IMR-90 (cell line): ENCODE data around the gene PLBD2. TPM values are rescaled to one million over a fixed set of nuclear protein-coding genes. Genes with fewer than 3 reads are reported as not detected.

ENCODE experiments used
- ATAC-seq: fragments of 200-7000 bp; cut with Tn5 transposase; 2 replicates; pipeline ENCODE4 v1.9.1; 2020; ENCODE audit warnings: low read depth, mild to moderate bottlenecking, moderate library complexity
- BruUV-seq: library from RNA; stranded (reverse); fragments of 400-500 nt; replicated peaks from 2 replicates; lab custom pipeline; 2021; lab: Mats Ljungman, UMichigan
- CTCF ChIA-PET: fragments of 300-600 bp; formaldehyde crosslinking; extraction: SDS; loops from one replicate; lab custom pipeline; 2021; ENCODE audit warnings: antibody characterized with exemption; lab: Yijun Ruan, JAX
- POLR2A ChIA-PET: fragments of 300-600 bp; sonication (Branson Sonifier 250); formaldehyde crosslinking; loops from one replicate; lab custom pipeline; 2022; ENCODE audit warnings: antibody characterized with exemption; ENCODE audit not compliant: unreplicated experiment; lab: Charles Lee
- DNase-seq: peaks from one replicate; pipeline ENCODE4 v3.0.0; 2013
- H2AFZ ChIP-seq: replicated peaks from 2 replicates; pipeline ENCODE3; 2013; ENCODE audit warnings: low read length, mild to moderate bottlenecking; ENCODE audit not compliant: poor library complexity
- H2AK5ac ChIP-seq: 2 replicates; pipeline ENCODE4 v1.6.1; 2013; ENCODE audit warnings: low read depth, low read length, inconsistent platforms
- H2AK9ac ChIP-seq: replicated peaks from 2 replicates; pipeline ENCODE3; 2013; ENCODE audit warnings: mild to moderate bottlenecking, low read depth, low read length, moderate library complexity; ENCODE audit not compliant: poor library complexity
- H2BK120ac ChIP-seq: 2 replicates; pipeline ENCODE4 v1.6.1; 2013; ENCODE audit warnings: low read depth, low read length, inconsistent platforms
- H2BK15ac ChIP-seq: 3 replicates; pipeline ENCODE4 v1.6.1; 2013; ENCODE audit warnings: low read depth, low read length, inconsistent platforms
- H2BK20ac ChIP-seq: 2 replicates; pipeline ENCODE4 v1.6.1; 2013; ENCODE audit warnings: low read depth, mild to moderate bottlenecking, inconsistent platforms, low read length, moderate library complexity
- H2BK5ac ChIP-seq: 2 replicates; pipeline ENCODE4 v1.6.1; 2013; ENCODE audit warnings: mild to moderate bottlenecking, low read depth, low read length, inconsistent platforms; ENCODE audit not compliant: poor library complexity, severe bottlenecking
- H3K14ac ChIP-seq: replicated peaks from 2 replicates; pipeline ENCODE4 v1.6.1; 2013; ENCODE audit warnings: low read depth, low read length, inconsistent platforms
- H3K18ac ChIP-seq: 2 replicates; pipeline ENCODE4 v1.6.1; 2013; ENCODE audit warnings: low read depth, low read length, control low read depth
- H3K23ac ChIP-seq: 2 replicates; pipeline ENCODE4 v1.6.1; 2013; ENCODE audit warnings: low read depth, low read length, inconsistent platforms
- H3K27ac ChIP-seq: 2 replicates; pipeline ENCODE4 v1.5.1; 2013; ENCODE audit warnings: mild to moderate bottlenecking, control low read depth, low read length; ENCODE audit not compliant: insufficient read depth
- H3K27me3 ChIP-seq: 2 replicates; pipeline ENCODE4 v1.6.1; 2013; ENCODE audit warnings: low read length; ENCODE audit not compliant: control insufficient read depth, insufficient read depth
- H3K36me3 ChIP-seq: 2 replicates; pipeline ENCODE4 v1.6.1; 2013; ENCODE audit warnings: low read length, mixed read lengths; ENCODE audit not compliant: control insufficient read depth, insufficient read depth
- H3K4ac ChIP-seq: 2 replicates; pipeline ENCODE4 v1.6.1; 2013; ENCODE audit warnings: low read depth, low read length, inconsistent platforms
- H3K4me1 ChIP-seq: 2 replicates; pipeline ENCODE4 v1.6.1; 2013; ENCODE audit warnings: low read length, mixed read lengths; ENCODE audit not compliant: control insufficient read depth, insufficient read depth
- H3K4me2 ChIP-seq: 2 replicates; pipeline ENCODE4 v1.6.1; 2013; ENCODE audit warnings: low read depth, mild to moderate bottlenecking, control low read depth, low read length, moderate library complexity
- H3K4me3 ChIP-seq: 2 replicates; pipeline ENCODE4 v1.5.1; 2013; ENCODE audit warnings: low read depth, mild to moderate bottlenecking, control low read depth, low read length, moderate library complexity; ENCODE audit not compliant: insufficient read depth
- H3K56ac ChIP-seq: 2 replicates; pipeline ENCODE4 v1.6.1; 2013; ENCODE audit warnings: low read length, inconsistent platforms; ENCODE audit not compliant: insufficient read depth; ENCODE audit errors: extremely low read depth
- H3K79me1 ChIP-seq, 2 experiments: 2 replicates each; pipeline ENCODE4 v1.6.1; 2013; ENCODE audit warnings: low read length in 2 of 2, inconsistent platforms in 1 of 2, low read depth in 1 of 2
- H3K9ac ChIP-seq: 2 replicates; pipeline ENCODE4 v1.6.1; 2013; ENCODE audit warnings: low read depth, low read length, control low read depth
- H3K9me1 ChIP-seq: 2 replicates; pipeline ENCODE4 v1.6.1; 2013; ENCODE audit warnings: low read length, inconsistent platforms; ENCODE audit not compliant: insufficient read depth
- H3K9me3 ChIP-seq: 2 replicates; pipeline ENCODE4 v1.6.1; 2013; ENCODE audit warnings: low read length; ENCODE audit not compliant: control insufficient read depth, insufficient read depth
- H4K20me1 ChIP-seq: 2 replicates; pipeline ENCODE4 v1.6.1; 2013; ENCODE audit warnings: low read length, inconsistent platforms; ENCODE audit not compliant: insufficient read depth
- H4K5ac ChIP-seq: 2 replicates; pipeline ENCODE4 v1.6.1; 2013; ENCODE audit warnings: mild to moderate bottlenecking, low read depth, low read length, control low read depth
- H4K8ac ChIP-seq, 2 experiments: 2 replicates each; pipeline ENCODE4 v1.6.1; 2013; ENCODE audit warnings: low read depth in 2 of 2, low read length in 2 of 2, control low read depth in 1 of 2, inconsistent platforms in 1 of 2
- H4K91ac ChIP-seq: 2 replicates; pipeline ENCODE4 v1.6.1; 2013; ENCODE audit warnings: low read depth, low read length, inconsistent platforms; ENCODE audit not compliant: insufficient read depth
- BHLHE40 ChIP-seq: fragments of 150-350 bp; IDR thresholded peaks from 2 replicates; pipeline ENCODE4 v1.6.1; 2016; ENCODE audit warnings: mild to moderate bottlenecking, low read depth, low read length
- CEBPB ChIP-seq: IDR thresholded peaks from 2 replicates; pipeline ENCODE4 v1.6.1; 2012; ENCODE audit warnings: low read depth, low read length, improper control_type of control experiment
- CHD1 ChIP-seq: IDR thresholded peaks from 2 replicates; pipeline ENCODE4 v1.6.1; 2012; ENCODE audit warnings: low read depth, low read length, improper control_type of control experiment
- CTCF ChIP-seq: conservative IDR thresholded peaks from 2 replicates; pipeline ENCODE4 v1.5.1; 2012; ENCODE audit warnings: mild to moderate bottlenecking, low read depth, low read length, improper control_type of control experiment
- ELK1 ChIP-seq: fragments of 150-350 bp; IDR thresholded peaks from 2 replicates; pipeline ENCODE4 v1.6.1; 2016; ENCODE audit warnings: low read depth, mild to moderate bottlenecking, low read length, moderate library complexity, borderline replicate concordance
- FOS ChIP-seq: fragments of 150-350 bp; IDR thresholded peaks from 2 replicates; pipeline ENCODE4 v1.6.1; 2016; ENCODE audit warnings: low read depth, low read length
- MAFK ChIP-seq: IDR thresholded peaks from 2 replicates; pipeline ENCODE4 v1.6.1; 2012; ENCODE audit warnings: low read depth, low read length, improper control_type of control experiment
- MAZ ChIP-seq: IDR thresholded peaks from 2 replicates; pipeline ENCODE4 v1.6.1; 2012; ENCODE audit warnings: low read depth, mild to moderate bottlenecking, low read length, improper control_type of control experiment, moderate library complexity, borderline replicate concordance
- MXI1 ChIP-seq: IDR thresholded peaks from 2 replicates; pipeline ENCODE4 v1.6.1; 2012; ENCODE audit warnings: low read depth, mild to moderate bottlenecking, low read length, moderate library complexity, borderline replicate concordance
- NFE2L2 ChIP-seq: fragments of 150-350 bp; IDR thresholded peaks from 2 replicates; pipeline ENCODE4 v1.6.1; 2016; ENCODE audit warnings: low read depth, mild to moderate bottlenecking, low read length
- POLR2A ChIP-seq: IDR thresholded peaks from 2 replicates; pipeline ENCODE4 v1.6.1; 2012; ENCODE audit warnings: mild to moderate bottlenecking, low read depth, low read length
- RAD21 ChIP-seq: IDR thresholded peaks from 2 replicates; pipeline ENCODE4 v1.6.1; 2012; ENCODE audit warnings: low read length, improper control_type of control experiment
- RCOR1 ChIP-seq: IDR thresholded peaks from 2 replicates; pipeline ENCODE4 v1.6.1; 2012; ENCODE audit warnings: mild to moderate bottlenecking, low read length, improper control_type of control experiment; ENCODE audit not compliant: insufficient replicate concordance
- RFX5 ChIP-seq: IDR thresholded peaks from 2 replicates; pipeline ENCODE4 v1.8.0; 2012; ENCODE audit warnings: low read depth, mild to moderate bottlenecking, low read length, moderate library complexity
- SMC3 ChIP-seq: fragments of 150-350 bp; IDR thresholded peaks from 2 replicates; pipeline ENCODE4 v1.6.1; 2016; ENCODE audit warnings: low read depth, mild to moderate bottlenecking, antibody characterized with exemption, low read length, moderate library complexity
- USF2 ChIP-seq: fragments of 150-350 bp; IDR thresholded peaks from 2 replicates; pipeline ENCODE4 v1.6.1; 2017; ENCODE audit warnings: mild to moderate bottlenecking, antibody characterized with exemption, low read length, low read depth
- WGBS, 2 experiments: methylation state at CpG; one replicate each; pipeline versions ENCODE4 v1.1.5 to v1.1.7; 2013; ENCODE audit warnings: missing lambda C conversion rate in 2 of 2; ENCODE audit not compliant: insufficient read length in 1 of 2; ENCODE audit errors: extremely low coverage in 2 of 2; 5-methylcytosine and 5-hydroxymethylcytosine counted together
- dilution Hi-C: fragments of 300-500 bp; cut with HindIII; formaldehyde crosslinking; loops from one replicate; pipeline ENCODE4 v1.14.3; 2018; ENCODE audit warnings: low sequenced_read_pairs; ENCODE audit not compliant: unreplicated experiment
- in situ Hi-C: fragments of 300-500 bp; cut with MboI; formaldehyde crosslinking; loops from 3 replicates; pipeline ENCODE4 v1.14.3; 2019; ENCODE audit warnings: low sequenced_read_pairs, inconsistent platforms, mixed read lengths
- intact Hi-C: fragments of 100-400 bp; cut with micrococcal nuclease; formaldehyde crosslinking; loops from 2 replicates; pipeline ENCODE4 v1.10.0; 2022
- polyA plus RNA-seq, 3 experiments: library from polyadenylated mRNA; depleted of rRNA; stranded (reverse); fragments of >200 nt; gene quantifications; 2 replicates each; pipeline ENCODE4 v1.2.3, GENCODE V29; 2012; ENCODE audit warnings: low replicate concordance in 1 of 3
- total RNA-seq: library from RNA; depleted of rRNA; stranded (reverse); fragments of >200 nt; gene quantifications from 2 replicates; pipeline ENCODE4 v1.2.3, GENCODE V29; 2012

The PLBD2 gene
- total and polyA plus RNA-seq, 2 of the 4 experiments (the other 2 are of a cell fraction), result 7.3 to 44.5 TPM

GRCh38 chr12:113386866-113387566, 28.6 kb downstream of the PLBD2 start:
- Histone ChIP-seq H2AK5ac (no peak overlapping the region), H3K9me1 (no peaks in the 10 kb centered on the region; the same call in 1 of the 2 replicates), H3K23ac (no peak overlapping the region), H3K36me3 (peaks cover 28% of the 10 kb centered on the region), H3K14ac (no peak overlapping the region), H2BK120ac (no peak overlapping the region), H3K27me3 (no peaks in the 10 kb centered on the region), H2BK20ac (no peak overlapping the region), H3K56ac (no peak overlapping the region), H3K4me2 (no peak overlapping the region), H3K4me3 (no peak overlapping the region), H3K4me1 (no peaks in the 10 kb centered on the region), H3K27ac (no peak overlapping the region), H3K9me3 (no peaks in the 10 kb centered on the region), H2BK15ac (no peak overlapping the region), H2AK9ac (no peak overlapping the region), H2AFZ (no peak overlapping the region), H3K79me1 (no peaks in the 10 kb centered on the region), H4K20me1 (no peaks in the 10 kb centered on the region), H2BK5ac (no peak overlapping the region), H4K8ac (no peak overlapping the region), H4K5ac (no peak overlapping the region), H3K9ac (no peak overlapping the region), H4K91ac (no peak overlapping the region), H3K4ac (no peak overlapping the region), H3K18ac (no peak overlapping the region)
- intact Hi-C loops, result no loop called here
- DNase-seq (no peak), ATAC-seq (no peak)
- POLR2A ChIA-PET, result no interaction called here
- TF ChIP-seq RCOR1 (no peak), CHD1 (no peak), MAZ (no peak), MXI1 (no peak), CTCF (no peak), BHLHE40 (no peak), ELK1 (no peak), RAD21 (no peak), MAFK (no peak), FOS (no peak), CEBPB (no peak), NFE2L2 (no peak), USF2 (no peak), SMC3 (no peak), POLR2A (no peak), RFX5 (no peak)
- CTCF ChIA-PET, result no interaction called here
- dilution Hi-C loops, result no loop called here
- 94% methylated on average over 9 of the region's 12 CpGs; no CpG with 5 or more reads in 1 of the 2 experiments for WGBS, 2 experiments
- in situ Hi-C loops, result no loop called here
- BruUV-seq, result no TSS peak
